Calu3 (cell line): ENCODE results near the gene MAP2K3. TPM values are rescaled to one million over a fixed set of nuclear protein-coding genes. Genes with fewer than 3 reads are reported as not detected.

Source experiments
- BruUV-seq: library from RNA; stranded (reverse); fragments of 400-500 nt; replicated peaks from 2 replicates; lab custom pipeline; 2021; lab: Mats Ljungman, UMichigan
- CTCF ChIA-PET: fragments of 300-600 bp; sonication (Branson Sonifier 250); formaldehyde crosslinking; loops from one replicate; lab custom pipeline; 2022; ENCODE audit warnings: antibody characterized with exemption; lab: Charles Lee
- DNase-seq: peaks from one replicate; pipeline ENCODE4 v3.0.0; 2022
- H3K27ac Mint-ChIP-seq: one replicate; pipeline ENCODE4 v1.8.0; 2022; ENCODE audit warnings: mixed read lengths; ENCODE audit not compliant: unreplicated experiment
- H3K27me3 Mint-ChIP-seq: one replicate; pipeline ENCODE4 v1.8.0; 2022; ENCODE audit warnings: mixed read lengths; ENCODE audit not compliant: unreplicated experiment
- H3K36me3 Mint-ChIP-seq: one replicate; pipeline ENCODE4 v1.8.0; 2022; ENCODE audit warnings: mild to moderate bottlenecking, moderate library complexity, mixed read lengths; ENCODE audit not compliant: insufficient read depth, unreplicated experiment
- H3K4me1 Mint-ChIP-seq: one replicate; pipeline ENCODE4 v1.8.0; 2022; ENCODE audit warnings: mild to moderate bottlenecking, low read depth, mixed read lengths; ENCODE audit not compliant: unreplicated experiment
- H3K4me3 Mint-ChIP-seq: one replicate; pipeline ENCODE4 v1.8.0; 2022; ENCODE audit warnings: mild to moderate bottlenecking, low read depth, moderate library complexity, mixed read lengths; ENCODE audit not compliant: unreplicated experiment
- H3K9me3 Mint-ChIP-seq: one replicate; pipeline ENCODE4 v1.8.0; 2022; ENCODE audit warnings: low read depth, mixed read lengths; ENCODE audit not compliant: unreplicated experiment
- intact Hi-C: fragments of 100-400 bp; cut with micrococcal nuclease; formaldehyde crosslinking; loops from one replicate; pipeline ENCODE4 v1.10.0; 2022; ENCODE audit not compliant: unreplicated experiment
- total RNA-seq: library from RNA; stranded (reverse); gene quantifications from 2 replicates; pipeline ENCODE4 v1.2.3, GENCODE V29; 2022
- TF ChIP-seq, protein P1 (sequence below): fragments of 200-600 bp; IDR thresholded peaks from one replicate; pipeline ENCODE4 v1.8.0; 2022; ENCODE audit warnings: antibody characterized with exemption; ENCODE audit not compliant: unreplicated experiment

MAP2K3 gene
- total RNA-seq, 1 experiment from 2014 or later, result 93.5 TPM

DNA sequence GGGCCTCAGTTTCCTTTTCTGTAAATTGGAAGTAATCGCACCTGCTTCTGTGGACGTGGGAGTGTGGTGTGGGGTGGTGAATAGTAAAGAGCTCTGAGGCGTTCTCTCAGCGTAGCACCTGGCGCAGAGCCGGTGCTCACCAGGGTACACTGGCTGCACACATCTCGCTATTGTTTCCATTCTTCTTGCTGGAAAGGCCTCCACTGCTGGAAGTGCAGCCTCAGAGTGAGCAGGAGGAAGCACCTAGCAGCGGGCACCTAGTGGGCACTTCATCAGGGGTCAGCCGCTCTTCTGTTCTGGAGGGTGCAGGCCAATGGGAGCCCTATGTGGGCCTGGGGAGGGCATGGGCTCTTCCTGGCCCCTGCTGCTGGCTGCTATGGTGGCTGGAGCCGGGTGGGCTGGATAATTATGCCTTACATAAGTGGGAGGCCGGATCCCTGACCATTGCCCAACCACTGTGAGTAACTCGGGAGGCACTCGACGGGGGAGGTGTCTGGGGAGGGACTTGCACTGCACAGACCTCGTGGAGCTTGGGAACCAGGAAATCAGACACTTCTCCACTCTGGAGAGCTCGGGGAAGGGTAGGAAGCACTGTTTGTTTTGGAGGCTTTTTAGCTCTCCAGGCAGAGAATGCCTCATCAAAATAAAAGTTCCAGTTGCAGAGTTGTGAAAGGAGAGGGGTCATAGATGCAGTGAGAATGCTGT is 1.7 kb downstream of the MAP2K3 start:
- intact Hi-C loops, result loop anchor here (5.0 to 10.0 kb wide), 2 partner anchors 159 to 229 kb away; partner anchors contain the start of gene DHRS7B
- peak; percentile 84 for DNase-seq
- BruUV-seq, result TSS peak; percentile 98
- Mint-ChIP-seq H3K27me3 (no peaks in the 10 kb centered on the region), H3K27ac (peak overlapping the region; percentile 98), H3K4me3 (peak overlapping the region; percentile 89), H3K4me1 (peaks cover 33% of the 10 kb centered on the region), H3K9me3 (no peaks in the 10 kb centered on the region), H3K36me3 (peaks cover 70% of the 10 kb centered on the region)
- TF ChIP-seq, protein P1, sequence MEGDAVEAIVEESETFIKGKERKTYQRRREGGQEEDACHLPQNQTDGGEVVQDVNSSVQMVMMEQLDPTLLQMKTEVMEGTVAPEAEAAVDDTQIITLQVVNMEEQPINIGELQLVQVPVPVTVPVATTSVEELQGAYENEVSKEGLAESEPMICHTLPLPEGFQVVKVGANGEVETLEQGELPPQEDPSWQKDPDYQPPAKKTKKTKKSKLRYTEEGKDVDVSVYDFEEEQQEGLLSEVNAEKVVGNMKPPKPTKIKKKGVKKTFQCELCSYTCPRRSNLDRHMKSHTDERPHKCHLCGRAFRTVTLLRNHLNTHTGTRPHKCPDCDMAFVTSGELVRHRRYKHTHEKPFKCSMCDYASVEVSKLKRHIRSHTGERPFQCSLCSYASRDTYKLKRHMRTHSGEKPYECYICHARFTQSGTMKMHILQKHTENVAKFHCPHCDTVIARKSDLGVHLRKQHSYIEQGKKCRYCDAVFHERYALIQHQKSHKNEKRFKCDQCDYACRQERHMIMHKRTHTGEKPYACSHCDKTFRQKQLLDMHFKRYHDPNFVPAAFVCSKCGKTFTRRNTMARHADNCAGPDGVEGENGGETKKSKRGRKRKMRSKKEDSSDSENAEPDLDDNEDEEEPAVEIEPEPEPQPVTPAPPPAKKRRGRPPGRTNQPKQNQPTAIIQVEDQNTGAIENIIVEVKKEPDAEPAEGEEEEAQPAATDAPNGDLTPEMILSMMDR, result no peak
- CTCF ChIA-PET, result interaction anchor here (1.2 to 1.4 kb wide), 2 partner anchors 11 to 167 kb away, joined by 3 read pairs; no protein-coding TSS in a partner anchor

DNA sequence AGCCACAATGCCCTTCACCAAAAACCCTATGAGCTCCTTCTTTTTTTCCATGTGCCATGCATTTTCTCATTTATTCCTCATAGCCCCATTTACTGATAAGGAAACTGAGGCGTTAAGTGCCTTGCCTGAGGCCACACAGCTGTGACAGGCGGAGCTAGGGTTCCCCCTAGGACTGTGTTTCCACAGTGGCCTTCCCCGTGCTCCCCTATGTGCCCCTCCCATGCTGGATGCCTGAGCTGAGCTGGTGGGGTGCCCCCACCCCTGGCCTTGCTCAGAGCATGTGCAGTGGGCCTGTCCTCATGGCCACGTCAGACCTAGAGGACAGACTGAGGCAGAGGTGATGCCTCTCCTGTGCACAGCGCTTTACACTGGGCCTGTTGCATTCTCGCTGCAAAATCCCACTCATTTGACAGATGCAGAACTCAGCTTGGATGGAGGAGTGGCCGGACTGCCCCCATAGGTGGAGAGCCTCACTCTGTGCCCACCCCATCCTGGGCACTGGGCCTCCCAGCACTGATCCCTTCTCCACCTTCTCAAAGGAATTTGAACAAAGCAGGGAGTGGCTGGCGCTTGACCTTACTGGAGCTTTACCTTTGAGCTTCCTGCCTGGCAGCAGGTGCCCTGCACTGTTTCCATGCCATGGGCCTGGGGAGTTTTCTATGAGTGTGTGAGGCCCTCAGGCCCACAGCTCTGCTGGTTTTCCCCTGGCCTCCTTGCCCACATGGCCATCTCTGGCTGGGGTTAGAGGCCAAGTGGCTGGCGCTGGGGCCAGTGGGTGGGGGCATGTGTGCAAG is 2.6 kb downstream of the MAP2K3 start:
- intact Hi-C loops, result loop anchor here (5.0 to 10.0 kb wide), 2 partner anchors 160 to 228 kb away; partner anchors contain the start of gene DHRS7B
- TSS peak; percentile 58 for BruUV-seq
- Mint-ChIP-seq H3K27me3 (no peaks in the 10 kb centered on the region), H3K9me3 (no peaks in the 10 kb centered on the region), H3K4me3 (peak overlapping the region; percentile 89), H3K4me1 (peaks cover 24% of the 10 kb centered on the region), H3K36me3 (peaks cover 77% of the 10 kb centered on the region), H3K27ac (peak overlapping the region; percentile 98)
- DNase-seq, result peak; percentile 57
- CTCF ChIA-PET, result interaction anchor here (1.4 to 1.7 kb wide), 4 partner anchors 7 to 224 kb away, joined by 3 to 8 read pairs (median 6); no protein-coding TSS in a partner anchor
- TF ChIP-seq, protein P1, result no peak

DNA sequence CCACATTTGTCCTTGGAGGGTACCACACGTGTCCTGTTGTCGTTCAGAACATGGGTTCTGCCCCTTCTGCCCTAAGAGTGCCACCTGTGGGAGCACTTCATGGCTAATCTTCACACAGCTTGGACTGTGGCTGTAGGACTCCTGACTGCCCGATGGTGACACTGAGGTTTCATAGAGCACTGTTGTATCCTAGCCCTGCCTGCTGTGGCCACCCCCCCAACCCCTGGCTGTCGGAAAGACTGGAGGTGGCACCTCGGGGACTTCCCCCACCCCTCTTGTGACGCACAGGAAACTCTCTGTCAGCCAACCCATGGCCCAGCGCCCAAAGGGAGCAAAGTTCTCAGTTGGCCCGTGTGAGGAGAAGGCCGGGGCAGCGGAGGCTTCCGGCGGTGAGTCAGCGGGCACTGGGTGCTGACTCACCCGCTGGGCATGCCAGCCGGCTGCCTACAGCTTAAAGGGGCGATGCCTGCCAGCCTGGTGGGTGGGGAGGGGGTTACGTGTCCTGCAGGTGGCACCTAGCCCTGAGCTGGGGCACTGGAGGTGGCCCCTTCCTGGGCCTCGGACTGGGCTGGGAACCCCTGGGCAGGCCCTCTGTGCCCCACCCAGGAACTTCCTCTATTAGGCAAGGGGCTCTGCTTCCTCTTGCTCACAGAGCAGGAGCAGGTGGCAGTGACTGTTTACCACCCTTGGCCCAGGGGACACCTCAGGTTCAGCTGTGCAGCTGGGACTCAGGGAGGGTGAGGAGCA is 3.4 kb downstream of the MAP2K3 start:
- CTCF ChIA-PET, result interaction anchor here (1.4 to 1.7 kb wide), 3 partner anchors 8 to 224 kb away, joined by 4 to 8 read pairs (median 7); no protein-coding TSS in a partner anchor
- Mint-ChIP-seq H3K4me1 (peaks cover 17% of the 10 kb centered on the region), H3K9me3 (no peaks in the 10 kb centered on the region), H3K27me3 (no peaks in the 10 kb centered on the region), H3K36me3 (peaks cover 78% of the 10 kb centered on the region), H3K4me3 (peak overlapping the region; percentile 89), H3K27ac (peak overlapping the region; percentile 98)
- intact Hi-C loops, result loop anchor here (5.0 to 10.0 kb wide), 2 partner anchors 161 to 227 kb away; partner anchors contain the start of gene DHRS7B
- peak; percentile 95 for DNase-seq
- TF ChIP-seq, protein P1, result no peak
- no TSS peak for BruUV-seq
